ENCODE results near the gene PCSK7. TPM values are rescaled to one million over a fixed set of nuclear protein-coding genes. Genes with fewer than 3 reads are reported as not detected.

Gene PCSK7
- total and polyA plus RNA-seq, 2 of the 4 experiments (the other 2 are of a cell fraction) = 35.8 to 54.3 TPM

- Histone ChIP-seq H3K9me3 (ENCODE audit: control insufficient read depth, insufficient read depth, low read length) (no peaks in the 10 kb centered on the region), H3K4ac (ENCODE audit: low read depth, low read length) (no peak overlapping the region), H4K20me1 (ENCODE audit: insufficient read depth, low read length) (no peaks in the 10 kb centered on the region), H4K8ac (ENCODE audit: low read depth in 2 of 2, low read length in 2 of 2) (no peak overlapping the region), H2AFZ (replicated peaks; ENCODE audit: low read length, poor library complexity) (no peak overlapping the region), H2BK120ac (ENCODE audit: low read depth, low read length) (no peak overlapping the region), H3K9me1 (ENCODE audit: insufficient read depth, low read length) (no peaks in the 10 kb centered on the region), H3K4me2 (ENCODE audit: low read depth, low read length) (no peak overlapping the region), H2AK5ac (ENCODE audit: low read depth, low read length) (no peak overlapping the region), H3K56ac (ENCODE audit: extremely low read depth, insufficient read depth, low read length) (no peak overlapping the region), H4K5ac (ENCODE audit: low read depth, low read length) (no peak overlapping the region), H2BK15ac (ENCODE audit: low read depth, low read length) (no peak overlapping the region), H3K9ac (ENCODE audit: low read depth, low read length) (no peak overlapping the region), H3K79me1 (ENCODE audit: low read depth in 1 of 2, low read length in 2 of 2) (no peaks in the 10 kb centered on the region; a peak in 2 of 4 replicates), H2AK9ac (replicated peaks; ENCODE audit: low read depth, low read length, poor library complexity) (no peak overlapping the region), H3K36me3 (ENCODE audit: control insufficient read depth, insufficient read depth, low read length) (peaks cover 39% of the 10 kb centered on the region), H4K91ac (ENCODE audit: insufficient read depth, low read depth, low read length) (no peak overlapping the region), H3K27me3 (ENCODE audit: control insufficient read depth, insufficient read depth, low read length) (no peaks in the 10 kb centered on the region), H2BK20ac (ENCODE audit: low read depth, low read length) (no peak overlapping the region), H3K18ac (ENCODE audit: low read depth, low read length) (no peak overlapping the region), H3K23ac (ENCODE audit: low read depth, low read length) (no peak overlapping the region), H2BK5ac (ENCODE audit: low read depth, low read length, poor library complexity, severe bottlenecking) (no peak overlapping the region), H3K4me3 (ENCODE audit: insufficient read depth, low read depth, low read length) (no peak overlapping the region), H3K14ac (replicated peaks; ENCODE audit: low read depth, low read length) (no peak overlapping the region), H3K27ac (ENCODE audit: insufficient read depth, low read length) (no peak overlapping the region), H3K4me1 (ENCODE audit: control insufficient read depth, insufficient read depth, low read length) (no peaks in the 10 kb centered on the region)
- ATAC-seq (ENCODE audit: low read depth) (no peak), DNase-seq (no peak)
- no TSS peak for BruUV-seq (replicated peaks)
- POLR2A ChIA-PET (ENCODE audit: unreplicated experiment) = no interaction called here
- CTCF ChIA-PET = interaction anchor here (0.9 kb wide), 1 partner anchor 9 kb away, joined by 3 read pairs; no protein-coding TSS in a partner anchor
- TF ChIP-seq ELK1 (IDR thresholded peaks at IDR 0.05; ENCODE audit: borderline replicate concordance, low read depth, low read length) = no peak
- dilution Hi-C loops (cut with HindIII; ENCODE audit: low sequenced_read_pairs, unreplicated experiment) (no loop called here), intact Hi-C loops (cut with micrococcal nuclease) (no loop called here), in situ Hi-C loops (cut with MboI; ENCODE audit: low sequenced_read_pairs) (no loop called here)
- no CpG with 5 or more reads among the region's 4 CpGs for WGBS, 2 experiments (ENCODE audit: extremely low coverage in 2 of 2, insufficient read length in 1 of 2)
Observed at GRCh38 chr11:117248341-117248740, 16.5 kb upstream of the PCSK7 start.
